ENCODE measurements around the gene DHODH.
A peak's percentile ranks its signal among the peaks of the same experiment; 100 is the strongest.
"Not testable (repeated sequence)": the region's sequence is repeated elsewhere in the genome, so short reads cannot be mapped to it uniquely, and the experiment has no call there.

DHODH gene

DNA sequence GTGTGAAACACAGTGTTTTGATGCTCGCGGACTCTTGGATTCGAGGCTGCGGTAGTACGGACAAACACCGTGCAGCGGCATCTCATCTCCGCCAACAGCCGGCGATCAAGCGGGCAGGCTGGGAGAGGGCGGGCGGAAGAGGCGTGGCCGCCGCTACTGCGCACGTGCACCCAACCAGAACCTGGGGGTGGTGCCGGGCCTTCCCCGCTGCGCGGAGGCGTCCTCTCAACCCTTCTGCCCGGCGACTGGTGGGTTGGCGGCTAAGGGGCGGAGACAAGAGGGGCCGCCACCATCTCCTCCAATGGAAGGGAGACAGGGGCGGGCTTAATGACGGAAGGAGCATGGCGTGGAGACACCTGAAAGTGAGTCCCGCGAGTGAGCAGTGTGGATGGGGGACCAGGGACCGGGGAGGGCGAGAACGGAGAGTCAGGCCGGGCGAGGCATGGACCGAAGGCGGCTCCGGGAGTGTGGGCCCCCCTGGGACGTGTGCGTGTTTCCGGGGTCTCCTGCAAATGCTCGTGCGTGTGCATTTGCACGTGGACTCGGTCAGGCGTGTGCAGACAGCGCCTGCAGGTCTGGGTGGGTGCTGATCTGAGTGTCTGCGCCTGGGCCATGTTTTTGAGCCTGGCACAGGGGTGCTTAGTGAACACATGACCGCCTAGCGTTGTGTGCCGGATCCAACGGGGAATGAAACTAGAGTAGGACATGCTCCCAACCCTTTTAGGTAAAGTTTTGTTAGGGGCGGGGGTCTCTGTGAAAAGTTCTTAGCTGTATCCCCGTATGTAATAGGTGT is at the start of gene DHODH:
TSS of gene DHODH (plus strand) at position 321 of the 793 bp plus-strand sequence. CDS start at position 342, 21 bp downstream.
- DNase-seq = peak; percentile 98

DNA sequence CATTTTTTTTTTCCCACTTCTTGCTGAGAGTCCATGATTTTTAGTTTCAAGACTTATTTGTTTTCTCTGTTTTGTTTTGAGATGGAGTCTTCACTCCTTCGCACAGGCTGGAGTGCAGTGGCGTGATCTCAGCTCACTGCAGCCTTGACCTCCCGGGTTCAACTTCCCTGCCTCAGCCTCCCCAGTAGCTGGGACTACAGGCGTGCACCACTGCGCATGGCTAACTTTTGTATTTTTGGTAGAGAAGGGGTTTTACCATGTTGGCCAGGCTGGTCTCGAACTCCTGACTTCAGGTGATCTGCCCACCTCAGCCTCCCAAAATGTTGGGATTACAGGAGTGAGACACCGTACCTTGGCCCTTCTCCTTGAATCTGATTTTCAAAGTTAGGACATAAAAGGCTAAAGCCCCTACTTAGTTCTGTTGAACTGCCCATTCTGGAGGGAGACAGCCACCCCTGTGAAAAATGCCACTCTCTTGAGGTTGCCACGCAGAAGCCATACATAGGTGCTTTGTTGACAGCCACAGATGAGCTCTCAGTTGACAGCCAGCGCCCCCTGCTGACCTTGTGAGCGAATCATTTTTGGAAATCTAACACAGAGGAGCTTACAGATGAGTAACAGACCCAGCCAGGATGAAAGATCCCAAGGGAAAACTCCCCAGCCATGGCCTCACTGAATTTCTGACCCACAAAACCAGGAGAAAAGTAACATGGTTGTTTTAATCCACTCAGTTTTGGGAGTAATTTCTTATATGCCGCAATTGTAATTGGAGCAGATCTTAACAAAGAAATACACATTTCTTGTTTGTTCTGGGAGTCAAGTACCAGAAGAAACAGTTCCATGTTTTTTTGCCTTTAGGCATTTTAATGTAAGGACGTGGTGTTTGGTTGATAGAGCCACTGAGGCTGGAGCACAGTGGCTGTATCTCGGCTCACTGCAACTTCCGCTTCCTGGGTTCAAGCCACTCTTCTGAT is 47.2 kb upstream of the DHODH start:
- peak; percentile 79 for DNase-seq

DNA sequence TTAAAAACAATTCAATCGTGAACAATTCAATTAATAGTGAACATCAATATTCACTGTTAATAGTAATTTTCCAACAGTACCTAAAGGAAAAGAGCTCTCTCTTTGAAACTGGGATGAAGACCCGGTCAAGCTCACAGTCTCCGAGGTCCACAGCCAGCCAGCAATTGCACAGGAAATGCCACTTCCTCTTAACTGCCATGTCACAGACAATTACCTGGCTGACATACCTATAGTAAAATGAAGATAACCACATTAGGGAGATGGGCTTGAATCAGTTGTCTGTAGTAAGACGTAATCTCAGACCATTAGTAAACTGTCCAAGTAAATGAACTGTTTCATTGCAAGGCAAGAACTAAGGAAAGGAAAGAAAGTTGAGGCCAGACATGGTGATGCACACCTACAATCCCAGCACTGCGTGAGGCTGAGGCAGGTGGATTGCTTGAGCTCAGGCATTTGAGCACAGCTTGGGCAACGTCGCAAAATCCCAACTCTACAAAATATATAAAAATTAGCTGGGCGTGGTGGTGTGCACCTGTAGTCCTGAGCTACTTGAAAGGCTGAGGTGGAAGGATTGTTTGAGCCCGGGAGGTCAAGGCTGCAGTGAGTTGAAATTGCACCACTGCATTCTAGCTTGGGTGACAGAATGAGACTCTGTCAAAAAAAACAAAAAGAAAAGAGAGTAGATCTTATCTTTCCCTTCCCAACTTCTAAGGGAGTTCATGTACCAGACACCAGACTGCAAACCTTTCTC is 45.2 kb upstream of the DHODH start:
- no peak for DNase-seq

DNA sequence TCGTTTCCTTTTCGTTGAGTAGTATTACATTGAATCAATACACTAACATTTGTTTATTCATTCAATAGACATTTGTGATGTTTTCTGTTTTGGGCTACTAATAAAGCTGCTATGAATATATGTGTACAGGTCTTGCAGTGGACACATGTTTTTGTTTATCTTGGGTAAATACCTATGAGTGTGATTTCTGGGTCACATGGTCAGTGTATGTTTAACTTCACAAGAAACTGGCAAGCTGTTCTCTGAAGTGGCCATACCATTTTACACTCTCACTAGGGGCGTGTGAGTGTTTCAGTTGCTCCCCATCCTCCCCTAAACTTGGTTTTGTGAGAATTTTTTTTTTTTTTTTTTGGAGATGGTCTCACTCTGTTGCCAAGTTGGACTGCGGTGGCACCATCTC is 43.3 kb upstream of the DHODH start:
- no peak for DNase-seq

DNA sequence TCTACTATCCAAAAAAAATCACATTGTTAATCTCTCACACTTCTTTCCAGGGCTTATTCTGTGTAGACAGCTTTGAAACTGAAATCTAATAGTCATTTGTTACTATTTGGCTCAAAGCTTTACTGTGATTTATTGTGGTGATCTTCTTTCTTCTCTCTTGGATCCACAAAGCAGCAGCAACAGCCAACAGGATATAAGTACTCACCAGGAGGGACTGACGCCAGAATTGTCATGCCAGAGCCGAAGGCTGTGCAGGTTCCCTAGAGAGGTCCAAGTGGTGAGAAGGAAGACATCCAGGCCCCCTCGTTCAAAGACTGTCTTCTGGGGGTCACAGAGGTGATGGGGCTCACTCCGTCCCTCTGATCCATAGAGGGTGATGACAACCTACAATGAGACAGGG is 41.6 kb upstream of the DHODH start:
- DNase-seq = no peak

DNA sequence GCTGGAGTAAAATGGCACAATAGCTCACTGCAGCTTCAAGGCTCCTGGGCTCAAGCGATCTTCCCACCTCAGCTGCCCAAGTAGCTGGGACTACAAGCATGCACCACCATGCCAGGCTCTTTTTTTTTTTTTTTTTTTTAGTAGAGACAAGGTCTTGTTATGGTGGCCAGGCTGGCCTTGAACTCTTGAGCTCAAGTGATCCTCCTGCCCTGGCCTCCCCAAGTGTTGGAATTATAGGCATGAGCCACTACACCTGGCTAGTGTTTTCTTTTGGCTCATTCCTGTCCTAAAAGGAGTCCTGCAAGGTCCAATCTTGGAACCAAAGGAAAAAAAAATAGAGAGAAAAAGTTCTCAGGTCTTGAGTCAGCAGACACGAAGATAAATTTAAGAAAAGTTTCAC is 39.2 kb upstream of the DHODH start:
- DNase-seq = no peak

DNA sequence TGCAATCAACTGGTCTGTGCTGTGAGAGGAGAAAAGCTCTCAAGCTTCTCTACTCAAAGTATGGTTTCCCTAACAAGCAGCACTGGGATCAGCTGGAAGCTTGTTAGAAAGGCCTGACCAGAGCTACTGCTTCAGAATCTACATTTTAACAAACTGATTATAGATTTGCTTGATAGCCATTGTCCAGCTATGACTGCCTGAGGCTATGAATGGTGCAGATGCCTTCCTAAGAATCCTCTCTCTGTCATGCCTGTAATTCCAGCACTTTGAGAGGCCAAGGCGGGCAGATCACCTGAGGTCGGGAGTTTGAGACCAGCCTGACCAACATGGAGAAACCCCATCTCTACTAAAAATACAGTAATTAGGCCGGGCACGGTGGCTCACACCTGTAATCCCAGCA is 37.0 kb upstream of the DHODH start:
- no peak for DNase-seq

DNA sequence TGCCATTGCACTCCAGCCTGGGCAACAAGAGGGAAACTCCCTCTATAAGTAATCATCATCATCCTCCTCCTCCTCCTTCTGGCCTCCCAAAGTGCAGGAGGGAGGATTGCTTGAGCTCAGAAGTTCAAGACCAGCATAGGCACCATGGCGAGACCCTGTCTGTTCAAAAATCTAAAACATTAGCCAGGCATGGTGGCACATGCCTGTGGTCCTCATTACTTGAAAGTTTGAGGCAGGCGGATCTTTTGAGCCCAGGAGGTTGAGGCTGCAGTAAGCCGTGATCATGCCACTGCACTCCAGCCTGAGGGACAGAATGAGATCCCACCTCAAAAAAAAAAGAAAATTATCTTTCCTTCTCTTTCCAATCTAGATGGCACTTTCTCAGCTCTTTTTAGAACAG is 36.2 kb upstream of the DHODH start:
- no peak for DNase-seq

DNA sequence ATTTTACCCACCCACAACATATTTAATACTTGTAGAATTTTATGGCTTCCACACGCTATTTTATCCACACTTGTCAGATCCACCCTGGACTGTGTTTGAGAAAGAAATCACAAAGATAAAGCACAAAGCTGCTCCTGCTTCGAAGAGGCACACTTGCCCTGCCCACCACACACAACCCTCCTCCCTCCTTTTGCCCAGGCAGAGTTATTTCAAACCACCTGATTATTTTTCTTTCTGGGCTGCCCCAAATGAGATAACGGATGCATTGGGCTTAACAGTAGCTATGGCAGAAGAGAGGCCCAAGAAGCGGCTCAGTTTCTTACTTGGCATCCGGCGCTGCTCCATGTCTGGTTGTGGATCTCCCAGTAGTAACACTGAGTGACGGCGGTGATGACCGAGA is 35.5 kb upstream of the DHODH start:
- no peak for DNase-seq

DNA sequence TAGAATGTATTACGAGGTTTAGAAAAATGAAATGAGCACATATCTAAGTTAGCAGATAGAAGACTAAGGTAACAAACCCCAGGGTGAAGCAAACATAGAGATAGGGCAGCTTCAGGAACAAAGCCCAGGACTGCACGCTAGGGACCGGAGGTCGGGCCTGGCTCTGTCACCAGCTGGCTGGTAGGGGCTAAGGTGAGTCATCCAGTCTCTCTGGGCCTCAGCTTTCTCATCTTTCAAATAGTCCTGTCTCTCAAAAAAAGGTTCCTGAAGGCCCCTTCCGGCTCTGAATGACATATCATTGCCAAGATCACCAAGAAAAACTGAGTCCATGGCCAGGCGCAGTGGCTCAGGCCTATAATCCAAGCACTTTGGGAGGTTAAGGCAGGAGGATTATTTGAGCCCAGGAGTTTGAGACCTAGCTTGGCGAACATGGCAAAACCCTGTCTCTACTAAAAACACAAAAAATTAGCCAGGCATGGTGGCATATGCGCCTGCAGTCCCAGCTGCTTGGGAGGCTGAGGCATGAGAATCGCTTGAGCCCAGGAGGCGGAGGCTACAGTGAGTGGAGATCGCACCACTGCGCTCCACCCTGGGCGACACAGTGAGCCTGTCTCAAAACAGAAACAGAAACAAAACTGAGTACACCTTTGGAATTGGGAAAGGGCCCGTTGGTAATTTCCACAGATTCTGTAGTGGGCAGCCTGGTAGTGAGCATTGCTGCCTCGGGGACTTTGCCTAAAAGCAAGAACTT is 34.3 kb upstream of the DHODH start:
- no peak for DNase-seq

DNA sequence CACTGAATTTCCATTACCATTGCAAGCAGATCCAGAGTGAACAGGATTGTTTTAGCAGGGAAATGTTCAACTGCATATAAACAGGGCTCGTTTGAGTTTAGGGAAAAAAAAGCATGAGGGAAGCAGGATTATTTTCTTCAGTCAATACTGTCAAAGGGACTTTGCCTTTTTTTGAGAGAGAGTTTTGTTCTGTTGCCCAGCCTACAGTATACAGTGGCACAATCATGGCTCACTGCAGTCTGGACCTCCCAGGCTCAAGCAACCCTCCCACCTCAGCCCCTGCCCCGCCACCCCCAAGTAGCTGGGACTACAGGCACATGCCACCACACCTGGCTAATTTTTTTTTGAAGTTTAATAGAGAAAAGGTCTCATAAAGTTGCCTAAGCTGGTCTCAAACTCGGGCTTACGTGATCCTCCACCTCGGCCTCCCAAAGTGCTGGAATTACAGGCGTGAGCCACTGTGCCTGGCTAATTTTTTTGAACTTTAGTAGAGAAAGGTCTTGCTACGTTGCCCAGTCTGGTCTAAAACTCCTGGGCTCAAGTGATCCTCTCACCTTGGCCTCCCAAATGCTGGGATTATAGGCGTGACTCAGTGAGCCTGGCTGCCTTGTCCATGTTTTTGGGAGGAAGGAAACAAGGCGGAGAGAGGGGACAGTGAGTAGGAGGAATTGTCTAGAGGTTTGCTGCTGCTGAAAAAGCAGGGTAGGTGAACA is 23.1 kb upstream of the DHODH start:
- DNase-seq = no peak

DNA sequence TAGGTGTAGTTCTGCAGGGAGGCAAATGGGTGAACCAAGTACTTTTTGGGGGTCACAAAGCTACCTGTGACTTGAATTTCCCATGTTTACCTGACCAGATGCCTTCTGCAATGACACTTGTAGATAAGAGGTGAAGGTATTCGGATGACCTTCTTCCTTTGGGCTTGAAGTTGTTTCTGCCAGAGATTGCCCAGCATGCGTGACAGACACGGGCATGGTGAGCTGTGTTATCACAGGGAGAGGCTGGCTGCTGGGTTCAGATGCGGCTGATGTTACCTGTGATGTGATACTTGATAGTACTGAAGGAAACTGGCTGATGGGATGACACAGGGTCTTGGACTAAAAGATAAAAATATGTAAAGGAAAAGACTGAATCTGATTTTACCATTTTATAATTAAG is 22.4 kb upstream of the DHODH start:
- DNase-seq = no peak

DNA sequence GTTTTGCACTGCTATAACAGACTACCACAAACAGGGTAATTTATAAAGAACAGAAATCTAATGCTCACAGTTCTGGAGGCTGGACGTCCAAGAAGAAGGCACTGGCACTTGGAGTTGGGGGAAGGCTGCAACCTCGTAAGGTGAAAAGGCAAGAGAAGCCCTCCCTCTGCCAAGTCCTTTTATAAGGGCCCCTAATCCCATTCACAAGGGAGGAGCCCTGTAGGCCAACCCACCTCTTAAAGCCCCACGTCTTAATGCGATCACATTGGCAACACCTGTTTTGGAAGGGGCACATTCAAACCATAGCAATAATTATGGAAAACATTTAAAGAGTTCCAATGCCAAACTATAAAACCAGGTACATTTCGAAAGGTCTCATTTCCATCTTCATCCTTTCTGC is 13.5 kb upstream of the DHODH start:
- no peak for DNase-seq

DNA sequence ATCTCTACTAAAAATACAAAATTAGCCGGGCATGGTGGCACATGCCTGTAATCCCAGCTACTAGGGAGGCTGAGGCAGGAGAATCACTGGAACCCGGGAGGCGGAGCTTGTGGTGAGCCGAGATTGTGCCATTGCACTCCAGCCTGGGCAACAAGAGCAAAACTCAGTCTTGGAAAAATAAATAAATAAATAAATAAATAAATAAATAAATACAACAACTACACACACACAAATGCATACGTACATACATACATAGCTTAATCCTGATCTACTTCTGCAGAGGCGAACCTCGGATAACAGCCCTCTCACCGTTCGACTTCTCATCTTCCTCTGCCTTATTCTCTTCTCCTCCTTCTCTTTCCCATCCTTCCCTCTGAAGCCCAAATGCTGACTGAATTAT is 11.0 kb upstream of the DHODH start:
- DNase-seq = not testable (repeated sequence)

DNA sequence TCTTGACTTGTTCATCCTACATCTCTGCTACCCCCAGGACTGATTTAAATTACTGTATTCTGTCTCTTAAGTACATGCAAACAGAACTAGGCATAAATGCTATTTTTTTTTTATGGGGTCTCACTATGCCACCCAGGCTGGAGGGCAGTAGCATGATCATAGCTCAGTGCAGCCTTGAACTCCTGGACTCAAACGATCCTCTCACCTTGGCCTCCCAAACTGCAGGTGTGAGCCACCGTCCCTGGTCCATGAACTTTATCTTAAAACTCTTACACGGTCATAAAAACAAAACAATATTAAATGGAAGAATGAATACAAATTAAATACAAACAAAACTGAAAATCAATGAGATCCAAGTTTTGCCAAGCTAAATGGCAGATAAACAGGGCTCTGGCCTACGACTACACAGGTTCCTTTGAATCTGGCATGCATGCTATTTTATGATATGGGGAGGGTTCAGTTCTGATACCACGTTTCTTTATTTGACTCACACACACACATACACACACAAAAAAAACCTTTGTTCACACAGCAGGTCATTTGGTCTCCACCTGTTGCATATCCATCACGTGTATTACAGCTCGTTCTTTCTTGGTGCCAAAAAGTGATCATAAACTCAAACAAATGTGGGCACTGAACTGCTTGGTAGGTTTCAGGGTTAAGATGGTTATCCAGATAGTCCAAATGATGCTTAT is 7.2 kb upstream of the DHODH start:
- DNase-seq = no peak

DNA sequence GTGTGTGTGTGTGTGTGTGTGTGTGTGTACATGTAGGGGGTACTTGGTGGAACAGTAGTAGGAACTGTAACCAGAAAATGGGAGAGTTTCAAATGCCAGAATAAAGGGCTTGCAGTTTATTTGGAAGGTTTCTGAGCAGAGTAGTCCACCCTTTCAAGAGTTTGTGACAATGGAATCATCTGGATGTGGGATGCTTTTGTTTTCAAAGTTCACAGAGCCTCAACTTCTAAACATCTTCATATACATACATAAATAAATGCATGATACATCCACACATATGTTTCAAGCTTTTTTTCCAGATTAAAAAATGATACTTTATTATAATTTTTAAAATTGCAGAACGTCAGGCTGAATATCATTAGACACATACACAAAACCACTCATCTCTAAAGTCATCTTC is 5.9 kb upstream of the DHODH start:
- DNase-seq = no peak

DNA sequence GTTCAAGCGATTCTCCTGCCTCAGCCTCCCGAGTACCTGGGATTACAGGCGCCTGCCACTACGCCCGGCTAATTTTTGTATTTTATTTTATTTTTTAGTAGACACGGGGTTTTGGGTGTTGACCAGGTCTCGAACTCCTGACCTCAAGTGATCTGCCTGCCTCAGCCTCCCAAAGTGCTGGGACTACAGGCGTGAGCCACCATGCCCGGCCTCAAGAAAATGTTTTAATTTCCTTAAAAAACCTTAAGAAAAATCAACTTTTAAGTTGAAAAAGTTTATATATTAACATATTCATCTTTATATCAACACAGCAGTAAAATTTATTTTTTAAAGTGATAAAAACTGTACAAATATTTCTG is 500 bp upstream of the DHODH start:
- DNase-seq = not testable (repeated sequence)

DNA sequence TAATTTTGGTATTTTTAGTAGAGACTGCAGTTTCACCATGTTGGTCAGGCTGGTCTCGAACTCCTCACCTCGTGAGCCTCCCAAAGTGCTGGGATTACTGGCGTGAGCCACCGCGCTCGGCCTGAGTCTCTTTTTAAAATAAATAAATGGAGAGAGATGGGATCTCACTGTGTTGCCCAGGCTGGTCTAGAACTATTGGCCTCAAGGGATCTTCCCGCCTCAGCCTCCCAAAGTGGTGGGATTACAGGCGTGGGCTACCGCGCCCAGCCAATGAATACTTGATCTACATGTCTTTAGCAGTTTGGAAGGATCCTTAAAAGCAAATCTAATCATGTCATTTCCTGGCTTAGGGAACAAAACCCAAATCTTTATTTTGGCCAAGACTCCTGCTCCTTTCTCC is 1.2 kb downstream of the DHODH start:
- no peak for DNase-seq

DNA sequence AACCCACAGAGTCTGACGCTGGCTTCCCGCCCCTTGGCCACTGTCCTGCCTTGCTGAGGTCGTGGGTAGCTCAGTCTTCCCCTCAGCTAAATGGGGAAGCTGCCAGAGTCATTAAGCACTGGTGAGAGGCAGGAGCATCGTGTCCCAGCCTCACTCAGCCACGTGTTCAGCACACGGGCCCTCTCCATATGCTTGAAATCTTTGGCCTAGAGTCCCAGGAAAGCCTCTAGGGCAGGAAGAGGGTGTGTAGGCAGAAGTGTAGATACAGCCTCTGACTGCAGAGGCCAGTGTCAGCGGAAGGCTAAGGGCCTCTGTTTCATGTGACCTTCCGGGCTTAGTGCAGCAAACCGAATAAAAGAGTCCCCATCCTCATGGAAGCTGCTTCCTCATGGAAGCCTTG is 4.1 kb downstream of the DHODH start:
- DNase-seq = no peak

DNA sequence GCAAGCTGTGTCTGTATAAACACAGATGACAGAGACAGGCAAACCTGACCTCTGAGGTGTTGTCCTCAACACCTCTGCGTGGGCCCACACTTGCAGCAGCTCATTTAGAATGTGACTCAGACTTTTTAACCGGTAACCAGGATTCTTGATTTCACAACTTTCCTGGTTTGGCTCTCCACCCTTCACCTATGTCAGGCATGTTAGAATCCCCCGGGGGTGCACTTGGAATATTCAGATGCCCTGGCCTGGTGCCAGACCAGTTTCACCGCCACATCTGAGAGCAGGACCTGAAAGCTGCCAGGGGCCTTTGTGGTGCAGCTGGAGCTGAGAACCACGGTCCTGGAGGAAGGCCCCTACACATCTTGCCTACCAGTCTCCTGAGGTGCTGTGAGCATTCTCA is 4.8 kb downstream of the DHODH start:
- DNase-seq = no peak

DNA sequence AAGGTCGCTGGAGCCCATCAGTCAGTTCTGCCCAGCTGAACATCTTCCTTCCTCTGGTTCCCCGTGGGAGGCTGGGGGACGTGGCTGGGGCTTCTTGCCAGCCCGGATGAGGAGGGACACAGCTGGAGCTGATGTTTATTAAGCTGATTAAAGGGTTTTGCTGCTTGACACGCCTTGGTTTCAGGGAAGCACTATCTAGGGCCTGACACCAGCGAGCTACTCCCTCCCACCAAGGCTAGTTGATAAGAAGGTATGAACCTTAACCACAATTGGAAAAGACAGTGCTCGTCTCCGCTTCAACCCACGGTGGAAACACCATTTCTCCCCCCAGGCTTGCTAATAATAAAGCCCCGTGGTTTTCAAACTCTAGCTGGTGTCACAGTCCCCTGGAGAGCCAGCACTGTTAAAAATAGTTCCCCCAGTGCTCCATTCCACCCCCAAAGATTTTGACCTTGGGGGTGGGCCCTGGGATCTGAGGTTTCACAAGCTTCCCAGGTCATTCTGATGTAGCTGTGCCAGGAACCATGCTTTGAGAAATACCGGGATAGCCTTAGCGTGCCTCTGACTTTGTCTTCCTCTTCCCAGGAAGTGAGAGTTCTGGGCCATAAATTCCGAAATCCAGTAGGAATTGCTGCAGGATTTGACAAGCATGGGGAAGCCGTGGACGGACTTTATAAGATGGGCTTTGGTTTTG is 5.5 kb downstream of the DHODH start:
- no peak for DNase-seq

Data from CD4-positive, alpha-beta T cell treated with Interleukin-12 subunit alpha and Interleukin-12 subunit beta, for 1 hour (primary cell).